Measurements from ENCODE around the gene USB1. TPM values are rescaled to one million over a fixed set of nuclear protein-coding genes. Genes with fewer than 3 reads are reported as not detected.

The USB1 gene
- 44.2 TPM for total RNA-seq

- Histone ChIP-seq H3K27me3 (no peaks in the 10 kb centered on the region), H3K4me1 (peaks cover 34% of the 10 kb centered on the region), H3K36me3 (peaks cover 0 to 22% of the 10 kb centered on the region in 2 donors), H3K4me3 (peak within 1 kb of the TSS; percentile 75 to 88), H3K9me3 (no peaks in the 10 kb centered on the region), H3K27ac (peak within 1 kb of the TSS; percentile 78)
- intact Hi-C loops (cut with DNase I) = loop anchor here (10.0 kb wide), 1 partner anchor 406 kb away; no protein-coding TSS in a partner anchor
- DNase-seq (ENCODE audit: extremely low spot score in 2 of 2) = no peak
- peak in 1 of 2 donors; percentile 57 for TF ChIP-seq POLR2A (IDR thresholded peaks at IDR 0.05)
- peak; percentile 43 to 91 for TF ChIP-seq POLR2AphosphoS5 (IDR thresholded peaks at IDR 0.05; ENCODE audit: insufficient read depth in 1 of 2, low read depth in 1 of 2)
- TF ChIP-seq CTCF (IDR thresholded peaks at IDR 0.05) = peak; percentile 49 to 66 (median 52)
Observed at GRCh38 chr16:58000706-58001676, at the start of gene USB1. USB1 (plus strand) TSS chr16:58001407; CDS start chr16:58001484, 77 bp downstream.

- intact Hi-C loops (cut with DNase I) = no loop called here
Observed at GRCh38 chr16:57952909-57953308, 48.3 kb upstream of the USB1 start.

GRCh38 chr16:57953857-57954256 lies 47.4 kb upstream of the USB1 start:
- Histone ChIP-seq H3K9me3 (no peaks in the 10 kb centered on the region), H3K4me3 (no peak overlapping the region), H3K4me1 (no peaks in the 10 kb centered on the region), H3K27me3 (no peaks in the 10 kb centered on the region), H3K36me3 (no peaks in the 10 kb centered on the region), H3K27ac (no peak overlapping the region)
- no peak for DNase-seq (ENCODE audit: extremely low spot score in 2 of 2)
- intact Hi-C loops (cut with DNase I) = no loop called here
- TF ChIP-seq CTCF (IDR thresholded peaks at IDR 0.05) (no peak), POLR2AphosphoS5 (IDR thresholded peaks at IDR 0.05; ENCODE audit: insufficient read depth in 1 of 2, low read depth in 1 of 2) (no peak), POLR2A (IDR thresholded peaks at IDR 0.05) (no peak)

More at GRCh38 chr16:57952909-57953308, 48.3 kb upstream of the USB1 start:
- Histone ChIP-seq H3K4me1 (no peaks in the 10 kb centered on the region), H3K36me3 (no peaks in the 10 kb centered on the region), H3K27me3 (no peaks in the 10 kb centered on the region), H3K4me3 (no peak overlapping the region), H3K9me3 (no peaks in the 10 kb centered on the region), H3K27ac (no peak overlapping the region)
- DNase-seq (ENCODE audit: extremely low spot score in 2 of 2) = no peak
- no peak for TF ChIP-seq POLR2AphosphoS5 (IDR thresholded peaks at IDR 0.05; ENCODE audit: insufficient read depth in 1 of 2, low read depth in 1 of 2)
- TF ChIP-seq POLR2A (IDR thresholded peaks at IDR 0.05) = no peak
- no peak for TF ChIP-seq CTCF (IDR thresholded peaks at IDR 0.05)

- Histone ChIP-seq H3K9me3 (no peaks in the 10 kb centered on the region), H3K27ac (no peak overlapping the region), H3K4me1 (no peaks in the 10 kb centered on the region), H3K27me3 (no peaks in the 10 kb centered on the region), H3K36me3 (no peaks in the 10 kb centered on the region), H3K4me3 (no peak overlapping the region)
- intact Hi-C loops (cut with DNase I) = no loop called here
- DNase-seq (ENCODE audit: extremely low spot score in 2 of 2) = no peak
- no peak for TF ChIP-seq CTCF (IDR thresholded peaks at IDR 0.05)
- TF ChIP-seq POLR2AphosphoS5 (IDR thresholded peaks at IDR 0.05; ENCODE audit: insufficient read depth in 1 of 2, low read depth in 1 of 2) = no peak
- no peak for TF ChIP-seq POLR2A (IDR thresholded peaks at IDR 0.05)
Observed at GRCh38 chr16:57955572-57956188, 45.5 kb upstream of the USB1 start.

Data from vagina (tissue), 2 donors.